ENCODE data around the gene TRAP1. TPM values are rescaled to one million over a fixed set of nuclear protein-coding genes. Genes with fewer than 3 reads are reported as not detected.

TRAP1 gene
- total RNA-seq, 2 experiments from 2014 or later: 68.0 to 75.9 TPM

DNA sequence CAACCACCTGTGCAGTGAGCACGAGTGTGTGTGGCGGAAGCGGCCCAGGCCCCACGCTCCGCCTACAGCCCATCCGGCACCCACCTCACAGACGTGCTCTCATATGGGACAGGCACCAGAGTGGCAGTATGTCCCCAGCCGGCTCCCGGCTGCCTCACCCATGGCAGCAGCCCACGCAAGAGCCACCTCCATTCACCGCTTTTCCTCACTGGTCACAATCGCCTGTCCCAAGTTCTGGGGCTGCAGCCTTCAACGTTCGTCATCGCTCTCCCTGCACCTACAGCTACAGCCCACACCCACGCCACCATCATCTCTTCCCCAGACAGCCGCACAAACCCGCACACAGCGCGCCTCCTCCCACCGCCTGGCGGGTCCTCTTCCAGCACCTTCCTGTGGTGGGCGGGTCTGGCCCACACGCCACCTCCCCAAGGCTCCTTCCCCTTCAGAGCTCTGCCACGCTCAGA lies 17.5 kb upstream of the TRAP1 start:
- H3K9me3 Mint-ChIP-seq: no peaks in the 10 kb centered on the region
- CTCF ChIA-PET: no interaction called here
- peak in 1 of 14 experiments; percentile 32 for DNase-seq
- no peak for ATAC-seq (ENCODE audit: poor library complexity)
- no peaks in the 10 kb centered on the region for H3K27me3 Mint-ChIP-seq
- no peaks in the 10 kb centered on the region for H3K4me1 Mint-ChIP-seq (ENCODE audit: low read depth)
- POLR2A ChIA-PET: no interaction called here
- peaks cover 92% of the 10 kb centered on the region for H3K36me3 ChIP-seq (ENCODE audit: insufficient read depth, low read length)
- no peaks in the 10 kb centered on the region for H3K27me3 ChIP-seq (ENCODE audit: control insufficient read depth in 1 of 2, insufficient read depth in 2 of 2, low read length in 2 of 2)
- peaks cover 96% of the 10 kb centered on the region for H3K36me3 Mint-ChIP-seq (ENCODE audit: low read depth)
- no peaks in the 10 kb centered on the region for H3K4me1 ChIP-seq (ENCODE audit: insufficient read depth, low read length)
- H3K27ac ChIP-seq (ENCODE audit: low read depth in 1 of 2, low read length in 2 of 2): no peak overlapping the region
- TF ChIP-seq, protein P1, sequence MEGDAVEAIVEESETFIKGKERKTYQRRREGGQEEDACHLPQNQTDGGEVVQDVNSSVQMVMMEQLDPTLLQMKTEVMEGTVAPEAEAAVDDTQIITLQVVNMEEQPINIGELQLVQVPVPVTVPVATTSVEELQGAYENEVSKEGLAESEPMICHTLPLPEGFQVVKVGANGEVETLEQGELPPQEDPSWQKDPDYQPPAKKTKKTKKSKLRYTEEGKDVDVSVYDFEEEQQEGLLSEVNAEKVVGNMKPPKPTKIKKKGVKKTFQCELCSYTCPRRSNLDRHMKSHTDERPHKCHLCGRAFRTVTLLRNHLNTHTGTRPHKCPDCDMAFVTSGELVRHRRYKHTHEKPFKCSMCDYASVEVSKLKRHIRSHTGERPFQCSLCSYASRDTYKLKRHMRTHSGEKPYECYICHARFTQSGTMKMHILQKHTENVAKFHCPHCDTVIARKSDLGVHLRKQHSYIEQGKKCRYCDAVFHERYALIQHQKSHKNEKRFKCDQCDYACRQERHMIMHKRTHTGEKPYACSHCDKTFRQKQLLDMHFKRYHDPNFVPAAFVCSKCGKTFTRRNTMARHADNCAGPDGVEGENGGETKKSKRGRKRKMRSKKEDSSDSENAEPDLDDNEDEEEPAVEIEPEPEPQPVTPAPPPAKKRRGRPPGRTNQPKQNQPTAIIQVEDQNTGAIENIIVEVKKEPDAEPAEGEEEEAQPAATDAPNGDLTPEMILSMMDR (IDR thresholded peaks at IDR 0.05): no peak
- no peaks in the 10 kb centered on the region for H3K9me3 ChIP-seq (ENCODE audit: control insufficient read depth in 1 of 2, insufficient read depth in 1 of 2, low read length in 2 of 2)
- H3K27ac Mint-ChIP-seq: no peak overlapping the region
- intact Hi-C loops (cut with DNase I, micrococcal nuclease): no loop called here
- H3K4me3 ChIP-seq (ENCODE audit: low read length): no peak overlapping the region
- no peak overlapping the region for H3K4me3 Mint-ChIP-seq

DNA sequence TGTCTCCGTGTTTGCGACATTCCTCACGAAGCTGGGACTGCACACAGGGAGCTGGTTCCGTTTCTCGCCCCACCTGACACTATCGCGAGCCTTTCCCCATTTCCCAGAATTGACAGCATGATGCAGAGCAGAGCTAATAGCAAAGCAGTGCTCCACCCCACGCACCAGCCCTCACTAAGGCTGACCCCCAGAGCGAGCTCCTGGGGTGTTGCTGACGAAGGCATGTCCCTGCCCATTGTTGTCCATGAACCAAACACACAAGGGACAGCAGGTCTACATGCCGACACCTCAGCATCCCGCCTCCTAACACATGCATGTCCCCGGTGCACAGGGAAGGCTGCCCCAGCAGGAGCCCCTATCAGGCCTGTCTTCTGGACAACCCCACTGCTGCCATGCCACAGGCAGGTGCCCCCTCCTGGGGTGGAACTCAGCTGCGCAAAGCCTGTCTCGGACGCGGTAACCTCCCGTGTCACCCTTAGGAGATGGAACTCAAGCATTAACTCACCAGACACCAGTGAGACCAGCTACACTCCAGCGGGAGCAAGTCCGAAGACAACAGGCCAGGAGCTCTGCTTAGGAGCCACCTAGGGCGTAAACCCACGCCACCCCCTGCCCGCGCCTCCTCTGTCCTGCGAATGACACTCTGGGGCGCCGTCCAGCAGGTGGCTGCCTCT lies 16.9 kb upstream of the TRAP1 start:
- no peaks in the 10 kb centered on the region for H3K27me3 ChIP-seq (ENCODE audit: control insufficient read depth in 1 of 2, insufficient read depth in 2 of 2, low read length in 2 of 2)
- Mint-ChIP-seq H3K27ac (no peak overlapping the region), H3K9me3 (no peaks in the 10 kb centered on the region), H3K4me1 (ENCODE audit: low read depth) (no peaks in the 10 kb centered on the region), H3K27me3 (no peaks in the 10 kb centered on the region), H3K36me3 (ENCODE audit: low read depth) (peaks cover 96% of the 10 kb centered on the region), H3K4me3 (no peak overlapping the region)
- no peaks in the 10 kb centered on the region for H3K4me1 ChIP-seq (ENCODE audit: insufficient read depth, low read length)
- DNase-seq (peak in 1 of 14 experiments; percentile 6), ATAC-seq (ENCODE audit: poor library complexity) (no peak)
- no peak overlapping the region for H3K27ac ChIP-seq (ENCODE audit: low read depth in 1 of 2, low read length in 2 of 2)
- POLR2A ChIA-PET: no interaction called here
- CTCF ChIA-PET: no interaction called here
- H3K36me3 ChIP-seq (ENCODE audit: insufficient read depth, low read length): peaks cover 92% of the 10 kb centered on the region
- H3K9me3 ChIP-seq (ENCODE audit: control insufficient read depth in 1 of 2, insufficient read depth in 1 of 2, low read length in 2 of 2): no peaks in the 10 kb centered on the region
- H3K4me3 ChIP-seq (ENCODE audit: low read length): no peak overlapping the region
- TF ChIP-seq, protein P1 (IDR thresholded peaks at IDR 0.05): no peak
- intact Hi-C loops (cut with DNase I, micrococcal nuclease): no loop called here

DNA sequence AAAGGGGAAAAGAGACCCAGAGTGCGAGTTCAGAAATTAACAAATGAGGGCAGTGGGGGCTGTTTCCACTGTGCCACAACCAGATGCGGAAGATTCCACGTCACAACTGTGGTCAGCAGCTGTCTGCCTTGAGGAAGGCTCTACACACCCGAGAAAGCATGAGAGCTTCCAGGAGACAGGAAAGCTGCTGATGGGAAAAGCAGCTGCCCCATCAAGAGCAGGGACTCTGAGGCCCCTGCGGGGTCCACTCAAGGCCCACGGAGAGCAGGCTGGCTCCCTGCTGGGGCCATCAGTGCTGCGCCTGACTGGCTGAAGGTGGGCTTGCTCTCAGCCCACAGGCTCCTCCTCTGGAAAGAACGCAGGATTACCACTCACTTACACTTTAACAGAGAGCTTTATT lies 14.8 kb upstream of the TRAP1 start:
- H3K4me1 Mint-ChIP-seq (ENCODE audit: low read depth): no peaks in the 10 kb centered on the region
- no peak overlapping the region for H3K27ac ChIP-seq (ENCODE audit: low read depth in 1 of 2, low read length in 2 of 2)
- no peaks in the 10 kb centered on the region for H3K27me3 ChIP-seq (ENCODE audit: control insufficient read depth in 1 of 2, insufficient read depth in 2 of 2, low read length in 2 of 2)
- peaks cover 89% of the 10 kb centered on the region for H3K36me3 Mint-ChIP-seq (ENCODE audit: low read depth)
- no peak overlapping the region for H3K27ac Mint-ChIP-seq
- no peak overlapping the region for H3K4me3 ChIP-seq (ENCODE audit: low read length)
- H3K9me3 ChIP-seq (ENCODE audit: control insufficient read depth in 1 of 2, insufficient read depth in 1 of 2, low read length in 2 of 2): no peaks in the 10 kb centered on the region
- ATAC-seq (ENCODE audit: poor library complexity): no peak
- ChIA-PET CTCF (no interaction called here), POLR2A (no interaction called here)
- H3K4me3 Mint-ChIP-seq: no peak overlapping the region
- no peaks in the 10 kb centered on the region for H3K9me3 Mint-ChIP-seq
- intact Hi-C loops (cut with DNase I, micrococcal nuclease): no loop called here
- no peaks in the 10 kb centered on the region for H3K4me1 ChIP-seq (ENCODE audit: insufficient read depth, low read length)
- TF ChIP-seq, protein P1 (IDR thresholded peaks at IDR 0.05): no peak
- no peak for DNase-seq
- no peaks in the 10 kb centered on the region for H3K27me3 Mint-ChIP-seq
- peaks cover 90% of the 10 kb centered on the region for H3K36me3 ChIP-seq (ENCODE audit: insufficient read depth, low read length)

All from CD4-positive, alpha-beta T cell (primary cell).